ENCODE measurements around the gene E2F6. TPM values are rescaled to one million over a fixed set of nuclear protein-coding genes. Genes with fewer than 3 reads are reported as not detected.

Gene E2F6
- total RNA-seq, 2 experiments from 2014 or later: 5.9 to 6.6 TPM

- H3K4me3 Mint-ChIP-seq: no peak overlapping the region
- H3K27me3 Mint-ChIP-seq: no peaks in the 10 kb centered on the region
Observed at GRCh38 chr2:11434443-11434842, 31.5 kb downstream of the E2F6 start.

GRCh38 chr2:11433822-11434221, 32.1 kb downstream of the E2F6 start:
- H3K4me1 Mint-ChIP-seq: no peaks in the 10 kb centered on the region
- H3K27me3 Mint-ChIP-seq: no peaks in the 10 kb centered on the region
- no peak overlapping the region for H3K27ac Mint-ChIP-seq
- H3K9me3 Mint-ChIP-seq: no peaks in the 10 kb centered on the region
- DNase-seq: no peak
- H3K4me3 Mint-ChIP-seq: no peak overlapping the region
- ChIA-PET CTCF (no interaction called here), POLR2A (no interaction called here)
- no peaks in the 10 kb centered on the region for H3K36me3 Mint-ChIP-seq (ENCODE audit: low read depth)

More at GRCh38 chr2:11434443-11434842, 31.5 kb downstream of the E2F6 start:
- no peaks in the 10 kb centered on the region for H3K9me3 Mint-ChIP-seq
- ChIA-PET POLR2A (no interaction called here), CTCF (no interaction called here)
- H3K27ac Mint-ChIP-seq: no peak overlapping the region
- no peaks in the 10 kb centered on the region for H3K4me1 Mint-ChIP-seq
- no peaks in the 10 kb centered on the region for H3K36me3 Mint-ChIP-seq (ENCODE audit: low read depth)
- DNase-seq: no peak

- no peak for DNase-seq
- no peaks in the 10 kb centered on the region for H3K36me3 Mint-ChIP-seq (ENCODE audit: low read depth)
- no peak overlapping the region for H3K27ac Mint-ChIP-seq
- no peak overlapping the region for H3K4me3 Mint-ChIP-seq
- no peaks in the 10 kb centered on the region for H3K4me1 Mint-ChIP-seq
- CTCF ChIA-PET: no interaction called here
- H3K27me3 Mint-ChIP-seq: no peaks in the 10 kb centered on the region
- no peaks in the 10 kb centered on the region for H3K9me3 Mint-ChIP-seq
- POLR2A ChIA-PET: no interaction called here
Observed at GRCh38 chr2:11430729-11431128, 35.2 kb downstream of the E2F6 start.

GRCh38 chr2:11427224-11427623, 38.7 kb downstream of the E2F6 start:
- Mint-ChIP-seq H3K9me3 (no peaks in the 10 kb centered on the region), H3K27ac (no peak overlapping the region), H3K4me1 (no peaks in the 10 kb centered on the region), H3K27me3 (no peaks in the 10 kb centered on the region), H3K36me3 (ENCODE audit: low read depth) (no peaks in the 10 kb centered on the region), H3K4me3 (no peak overlapping the region)
- DNase-seq: no peak
- ChIA-PET POLR2A (no interaction called here), CTCF (no interaction called here)

- CTCF ChIA-PET: no interaction called here
- H3K27me3 Mint-ChIP-seq: peaks cover 2% of the 10 kb centered on the region
- DNase-seq: no peak
- no peaks in the 10 kb centered on the region for H3K4me1 Mint-ChIP-seq
- no peak overlapping the region for H3K27ac Mint-ChIP-seq
- no peak overlapping the region for H3K4me3 Mint-ChIP-seq
- peaks cover 6% of the 10 kb centered on the region for H3K9me3 Mint-ChIP-seq
- POLR2A ChIA-PET: no interaction called here
- H3K36me3 Mint-ChIP-seq (ENCODE audit: low read depth): no peaks in the 10 kb centered on the region
Observed at GRCh38 chr2:11422901-11423435, 43.0 kb downstream of the E2F6 start.

DNA sequence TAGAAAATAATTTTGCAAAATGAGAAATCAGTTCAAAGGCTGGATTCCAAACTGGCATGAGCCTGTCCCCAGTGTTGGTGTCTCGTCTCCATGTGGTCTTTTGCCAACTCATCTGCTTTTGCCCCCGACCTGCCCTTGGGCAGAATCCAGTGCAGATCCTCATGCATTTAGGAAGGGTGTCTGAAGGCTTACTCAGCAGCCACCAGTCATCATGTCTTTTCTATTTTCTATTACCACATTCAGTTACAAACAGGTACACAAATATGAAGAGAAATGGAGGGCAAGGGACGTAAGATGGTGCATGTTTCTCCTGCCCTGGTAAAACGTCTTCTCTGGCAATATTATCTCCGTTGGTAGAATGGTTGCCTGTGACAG, 43.5 kb downstream of the E2F6 start:
- Mint-ChIP-seq H3K27ac (no peak overlapping the region), H3K9me3 (peaks cover 8% of the 10 kb centered on the region), H3K4me3 (no peak overlapping the region), H3K36me3 (ENCODE audit: low read depth) (no peaks in the 10 kb centered on the region), H3K4me1 (no peaks in the 10 kb centered on the region), H3K27me3 (peaks cover 2% of the 10 kb centered on the region)
- POLR2A ChIA-PET: no interaction called here
- DNase-seq: no peak
- CTCF ChIA-PET: no interaction called here

GRCh38 chr2:11421863-11422490, 44.0 kb downstream of the E2F6 start:
- DNase-seq: no peak
- ChIA-PET POLR2A (no interaction called here), CTCF (no interaction called here)
- Mint-ChIP-seq H3K27ac (no peak overlapping the region), H3K4me3 (no peak overlapping the region), H3K9me3 (peaks cover 8% of the 10 kb centered on the region), H3K4me1 (no peaks in the 10 kb centered on the region), H3K36me3 (ENCODE audit: low read depth) (no peaks in the 10 kb centered on the region), H3K27me3 (peaks cover 2% of the 10 kb centered on the region)

DNA sequence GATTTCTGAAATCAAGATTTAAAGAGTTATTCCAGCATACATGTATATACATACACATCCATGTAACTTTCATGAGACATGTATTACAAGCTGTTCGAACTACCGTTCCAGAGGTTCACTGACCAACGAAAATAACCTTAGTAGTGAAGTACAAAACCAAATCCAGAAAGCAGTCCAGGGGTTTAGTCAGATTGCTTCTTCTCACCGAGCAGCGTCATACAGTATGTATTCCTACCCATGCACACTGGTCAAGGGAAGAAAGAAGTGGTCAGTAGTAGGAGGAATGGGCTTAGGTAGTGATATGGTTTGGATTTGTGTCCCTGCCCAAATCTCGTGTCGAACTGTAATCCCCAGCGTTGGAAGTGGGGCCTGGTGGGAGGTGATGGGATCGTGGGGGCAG, 45.3 kb downstream of the E2F6 start:
- DNase-seq: no peak
- no peaks in the 10 kb centered on the region for H3K36me3 Mint-ChIP-seq (ENCODE audit: low read depth)
- POLR2A ChIA-PET: no interaction called here
- peaks cover 8% of the 10 kb centered on the region for H3K9me3 Mint-ChIP-seq
- H3K27ac Mint-ChIP-seq: no peak overlapping the region
- no peaks in the 10 kb centered on the region for H3K4me1 Mint-ChIP-seq
- H3K4me3 Mint-ChIP-seq: no peak overlapping the region
- H3K27me3 Mint-ChIP-seq: peaks cover 2% of the 10 kb centered on the region
- CTCF ChIA-PET: interaction anchor here (0.6 kb wide), 1 partner anchor 19 kb away, joined by 3 read pairs; no protein-coding TSS in a partner anchor

- Mint-ChIP-seq H3K27ac (no peak overlapping the region), H3K36me3 (ENCODE audit: low read depth) (no peaks in the 10 kb centered on the region), H3K4me3 (no peak overlapping the region), H3K4me1 (no peaks in the 10 kb centered on the region), H3K27me3 (peaks cover 2% of the 10 kb centered on the region), H3K9me3 (peaks cover 8% of the 10 kb centered on the region)
- ChIA-PET POLR2A (no interaction called here), CTCF (interaction anchor here (0.6 kb wide), 1 partner anchor 19 kb away, joined by 3 read pairs; no protein-coding TSS in a partner anchor)
- no peak for DNase-seq
Observed at GRCh38 chr2:11420190-11420589, 45.8 kb downstream of the E2F6 start.

DNA sequence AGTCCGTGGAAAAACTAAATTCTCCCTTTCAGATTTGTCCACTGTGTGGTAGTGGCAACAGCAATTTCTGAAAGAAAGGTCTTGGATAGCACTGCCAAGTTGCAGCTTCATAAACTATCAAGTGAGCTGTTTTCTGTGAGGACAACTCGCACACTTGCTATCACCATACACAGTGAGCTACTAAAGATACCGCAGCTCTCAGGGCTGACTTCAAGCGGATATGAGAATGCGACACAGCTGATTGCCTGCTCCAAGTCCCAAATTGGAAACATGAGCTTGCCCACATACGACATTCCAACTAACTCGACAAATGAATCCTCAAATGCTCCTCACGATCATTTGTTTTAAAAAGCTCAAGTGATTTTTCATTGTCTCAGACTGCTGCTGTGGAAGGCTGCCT, 46.2 kb downstream of the E2F6 start:
- Mint-ChIP-seq H3K27me3 (peaks cover 2% of the 10 kb centered on the region), H3K36me3 (ENCODE audit: low read depth) (no peaks in the 10 kb centered on the region), H3K9me3 (peaks cover 8% of the 10 kb centered on the region), H3K4me1 (no peaks in the 10 kb centered on the region), H3K27ac (no peak overlapping the region), H3K4me3 (no peak overlapping the region)
- no peak for DNase-seq
- POLR2A ChIA-PET: no interaction called here
- CTCF ChIA-PET: no interaction called here

GRCh38 chr2:11417946-11418585, 47.9 kb downstream of the E2F6 start:
- H3K4me1 Mint-ChIP-seq: no peaks in the 10 kb centered on the region
- no peak overlapping the region for H3K27ac Mint-ChIP-seq
- ChIA-PET POLR2A (no interaction called here), CTCF (interaction anchor here (1.1 to 2.8 kb wide), 5 partner anchors 14 to 285 kb away, joined by 3 to 12 read pairs (median 5); a partner anchor contains a TSS)
- H3K9me3 Mint-ChIP-seq: peaks cover 8% of the 10 kb centered on the region
- no peaks in the 10 kb centered on the region for H3K36me3 Mint-ChIP-seq (ENCODE audit: low read depth)
- DNase-seq: no peak
- peaks cover 5% of the 10 kb centered on the region for H3K27me3 Mint-ChIP-seq
- no peak overlapping the region for H3K4me3 Mint-ChIP-seq

DNA sequence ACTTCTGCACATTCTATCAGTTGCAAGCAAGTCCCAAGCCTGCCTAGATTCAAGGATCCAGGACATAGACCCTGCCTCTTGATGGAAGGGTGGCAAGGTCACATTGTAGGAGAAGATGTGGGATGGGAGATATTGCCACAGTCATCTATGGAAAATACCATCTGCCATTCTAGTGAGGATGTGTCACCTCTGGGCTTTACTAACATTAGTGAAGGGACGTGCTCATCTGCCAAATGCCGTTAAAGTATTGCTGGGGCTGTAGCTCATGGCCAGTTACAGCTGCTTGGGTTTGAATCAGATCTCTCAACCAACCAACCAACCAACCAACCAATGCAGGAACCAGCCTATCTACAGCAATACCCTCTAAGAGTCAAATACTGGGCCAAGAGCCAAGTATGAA, 49.0 kb downstream of the E2F6 start:
- H3K27ac Mint-ChIP-seq: no peak overlapping the region
- H3K9me3 Mint-ChIP-seq: peaks cover 8% of the 10 kb centered on the region
- no peaks in the 10 kb centered on the region for H3K36me3 Mint-ChIP-seq (ENCODE audit: low read depth)
- no peak overlapping the region for H3K4me3 Mint-ChIP-seq
- DNase-seq: no peak
- ChIA-PET POLR2A (no interaction called here), CTCF (interaction anchor here (0.8 to 2.8 kb wide), 2 partner anchors 47 to 284 kb away, joined by 3 to 12 read pairs; a partner anchor contains a TSS)
- peaks cover 5% of the 10 kb centered on the region for H3K27me3 Mint-ChIP-seq
- no peaks in the 10 kb centered on the region for H3K4me1 Mint-ChIP-seq

DNA sequence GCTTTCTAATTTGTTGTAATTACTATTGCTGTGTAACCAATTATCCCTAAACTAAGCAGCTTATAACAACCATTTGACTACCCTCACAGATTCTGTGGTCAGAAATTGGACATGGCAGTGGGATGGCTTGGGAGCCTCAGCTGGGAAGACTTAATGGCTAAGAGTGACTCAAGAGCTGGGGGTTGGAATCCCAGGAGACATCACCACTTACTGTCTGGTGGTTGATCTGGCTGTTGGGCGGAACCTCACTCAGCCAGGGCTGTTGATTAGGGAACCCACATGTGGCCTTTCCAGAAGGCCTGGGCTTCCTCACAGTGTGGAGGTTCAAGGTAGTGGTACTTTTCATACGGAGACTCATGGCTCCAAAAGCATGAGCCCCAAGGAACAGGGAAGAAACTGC, 49.8 kb downstream of the E2F6 start:
- CTCF ChIA-PET: interaction anchor here (0.8 to 2.8 kb wide), 3 partner anchors 12 to 283 kb away, joined by 3 to 12 read pairs (median 3); a partner anchor contains a TSS
- no peak for DNase-seq
- Mint-ChIP-seq H3K4me3 (no peak overlapping the region), H3K27me3 (peaks cover 5% of the 10 kb centered on the region), H3K36me3 (ENCODE audit: low read depth) (no peaks in the 10 kb centered on the region), H3K4me1 (no peaks in the 10 kb centered on the region), H3K27ac (no peak overlapping the region), H3K9me3 (peaks cover 8% of the 10 kb centered on the region)
- POLR2A ChIA-PET: no interaction called here
